HG02623 (cell line): ENCODE results near the gene ARHGEF39.
A peak's percentile ranks its signal among the peaks of the same experiment; 100 is the strongest.
"Not testable (repeated sequence)": the region's sequence is repeated elsewhere in the genome, so short reads cannot be mapped to it uniquely, and the experiment has no call there.

ENCODE experiments used
- ATAC-seq: cut with Tn5 transposase; IDR thresholded peaks from one replicate; pipeline ENCODE4 v1.9.1; 2021; ENCODE audit warnings: moderate library complexity; ENCODE audit not compliant: unreplicated experiment

Gene ARHGEF39

GRCh38 chr9:35653611-35654010 lies 11.4 kb downstream of the ARHGEF39 start:
- no peak for ATAC-seq

- ATAC-seq, result no peak
These were observed 12.2 kb downstream of the ARHGEF39 start for GRCh38 chr9:35652829-35653209.

GRCh38 chr9:35651956-35652828 lies 12.8 kb downstream of the ARHGEF39 start:
- no peak for ATAC-seq

DNA sequence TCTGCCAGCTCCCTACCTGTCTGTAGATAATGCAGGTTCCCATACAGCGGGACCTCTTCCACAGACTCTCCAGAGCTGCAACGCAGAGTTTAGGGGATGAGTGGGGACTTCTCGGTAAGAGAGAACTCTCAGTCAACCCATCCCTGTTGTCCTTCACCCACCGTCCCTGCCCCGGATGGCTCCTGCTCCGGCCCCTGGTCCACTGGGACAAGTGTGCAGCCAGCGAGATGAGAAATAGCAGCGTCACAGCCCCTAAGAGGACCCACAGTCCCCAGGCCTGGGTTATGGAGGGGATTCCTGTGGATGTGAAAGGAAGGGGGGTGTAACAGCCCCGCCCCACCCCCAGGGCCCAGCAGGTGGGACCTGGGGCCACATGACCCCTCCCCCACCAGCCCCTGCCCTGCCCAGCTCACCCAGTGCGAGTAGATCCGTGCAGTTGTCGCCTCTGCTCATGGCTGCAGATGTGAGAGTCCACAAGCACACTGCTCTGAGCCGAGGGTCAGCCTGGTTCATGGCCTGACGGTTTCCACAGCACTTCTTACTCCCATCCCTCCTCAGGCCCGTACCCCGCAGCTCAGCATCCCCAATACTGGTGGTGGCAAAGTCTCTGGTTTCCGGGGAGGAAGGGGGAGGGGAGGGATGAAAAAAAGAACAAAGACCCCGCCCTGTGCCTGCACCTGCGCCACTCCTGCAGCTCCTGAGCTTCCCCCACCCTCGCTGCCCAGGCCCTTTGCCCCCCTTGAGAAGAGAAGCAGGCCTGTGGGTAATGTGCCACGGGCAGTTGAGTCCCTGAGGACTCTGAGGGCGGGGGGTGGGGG lies 14.4 kb downstream of the ARHGEF39 start, which contains the start of gene SIT1:
TSS of gene SIT1 (minus strand) at position 591 of the 818 bp plus-strand sequence. CDS start at position 513, 78 bp downstream.
- no peak for ATAC-seq

GRCh38 chr9:35649431-35650340 lies 15.3 kb downstream of the ARHGEF39 start:
- no peak for ATAC-seq

- peak; percentile 75 for ATAC-seq
These were observed 18.3 kb downstream of the ARHGEF39 start for GRCh38 chr9:35646533-35647265.

DNA sequence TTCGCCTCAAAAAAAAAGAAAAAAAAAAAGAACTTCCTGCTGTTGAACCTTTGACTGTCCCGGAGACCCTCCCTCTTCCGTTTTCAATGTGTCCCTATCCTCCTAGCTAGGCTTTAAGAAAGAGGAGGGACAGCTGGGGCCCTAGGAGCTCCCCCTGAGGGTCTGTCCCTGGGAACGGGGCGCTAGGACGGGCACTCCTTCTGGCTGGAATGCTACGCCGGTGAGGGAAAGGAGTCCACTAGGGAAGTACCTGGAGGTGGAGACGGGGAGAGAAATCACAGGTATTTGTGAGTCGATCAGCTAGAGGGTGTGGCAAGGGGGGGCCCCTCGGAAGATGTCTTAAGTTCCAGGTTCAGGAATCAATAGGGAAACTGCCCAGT lies 18.9 kb downstream of the ARHGEF39 start:
- no peak for ATAC-seq

DNA sequence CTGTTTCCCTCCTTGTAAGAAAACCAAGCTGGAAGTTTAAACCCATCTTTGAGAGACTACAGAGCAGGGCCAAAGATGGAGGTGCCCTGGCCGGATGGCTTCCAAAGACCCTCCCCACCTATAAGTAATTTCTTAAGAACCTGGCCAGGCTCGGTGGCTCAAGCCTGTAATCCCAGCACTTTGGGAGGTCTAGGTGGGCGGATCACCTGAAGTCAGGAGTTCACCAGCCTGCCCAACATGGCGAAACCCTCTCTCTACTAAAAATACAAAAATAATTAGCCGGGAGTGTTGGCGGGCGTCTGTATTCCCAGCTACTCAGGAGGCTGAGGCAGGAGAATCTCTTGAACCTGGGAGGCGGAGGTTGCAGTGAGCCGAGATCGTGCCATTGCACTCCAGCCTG lies 19.3 kb downstream of the ARHGEF39 start:
- not testable (repeated sequence) for ATAC-seq

DNA sequence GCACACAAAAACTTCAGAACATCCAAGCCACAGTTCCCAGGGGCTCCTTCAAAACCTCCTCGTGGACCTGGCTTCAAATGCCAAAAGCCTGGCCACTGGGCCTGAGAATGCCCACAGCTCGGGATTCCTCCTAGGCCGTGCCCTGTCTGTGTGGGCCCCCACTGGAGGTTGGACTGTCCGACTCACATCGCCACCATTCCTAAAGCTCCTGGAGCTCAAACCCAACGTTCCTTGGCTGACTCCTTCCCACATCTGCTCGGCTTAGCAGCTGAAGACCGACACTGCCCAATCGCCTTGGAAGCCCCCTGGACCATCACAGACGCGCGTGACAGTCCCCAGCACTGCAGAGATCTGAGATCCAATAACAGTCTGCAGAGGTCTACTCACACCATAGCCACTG lies 21.9 kb downstream of the ARHGEF39 start:
- ATAC-seq, result no peak

DNA sequence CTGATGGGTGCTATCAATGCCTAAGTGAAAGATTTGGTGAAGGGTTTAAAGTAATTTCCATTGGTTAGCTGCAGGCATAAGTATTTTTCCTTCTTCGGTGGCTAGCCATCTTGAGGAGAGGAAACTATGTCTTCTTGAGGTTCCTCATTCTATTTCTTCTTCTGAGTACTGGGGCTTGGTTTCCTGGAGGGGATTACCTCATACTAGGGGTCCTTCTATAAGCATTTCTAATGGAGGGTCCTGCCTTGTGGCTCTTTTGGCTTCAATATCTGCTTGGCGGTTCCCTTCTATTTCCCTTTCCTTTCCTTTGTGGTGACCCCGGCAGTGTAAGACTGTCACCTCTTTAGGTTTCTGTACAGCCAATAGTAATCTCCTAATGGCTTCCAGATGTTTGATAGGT lies 23.5 kb downstream of the ARHGEF39 start:
- ATAC-seq, result not testable (repeated sequence)

- ATAC-seq, result not testable (repeated sequence)
These were observed 24.6 kb downstream of the ARHGEF39 start for GRCh38 chr9:35640431-35640830.

DNA sequence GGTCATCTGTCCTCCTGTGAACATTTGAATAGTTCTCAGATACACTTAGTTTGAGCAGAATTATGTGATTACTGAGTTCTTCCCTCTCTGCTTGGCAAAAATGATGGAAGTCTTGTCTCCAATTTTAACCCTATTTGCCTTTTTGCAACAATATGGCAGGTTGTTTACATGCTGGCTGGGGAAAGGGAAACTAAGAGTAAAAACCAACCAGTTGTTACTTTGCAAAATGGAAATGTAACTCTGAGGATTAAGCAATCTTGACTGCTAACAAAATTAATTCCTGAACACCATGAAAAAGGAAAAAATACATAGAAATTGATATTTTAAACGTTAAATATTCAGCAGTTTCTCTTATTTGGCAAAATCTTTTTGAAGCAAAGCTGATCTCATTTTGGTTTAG lies 25.4 kb downstream of the ARHGEF39 start:
- no peak for ATAC-seq

GRCh38 chr9:35639225-35639624 lies 25.8 kb downstream of the ARHGEF39 start:
- ATAC-seq, result not testable (repeated sequence)

GRCh38 chr9:35638751-35639150 lies 26.2 kb downstream of the ARHGEF39 start:
- ATAC-seq, result not testable (repeated sequence)

DNA sequence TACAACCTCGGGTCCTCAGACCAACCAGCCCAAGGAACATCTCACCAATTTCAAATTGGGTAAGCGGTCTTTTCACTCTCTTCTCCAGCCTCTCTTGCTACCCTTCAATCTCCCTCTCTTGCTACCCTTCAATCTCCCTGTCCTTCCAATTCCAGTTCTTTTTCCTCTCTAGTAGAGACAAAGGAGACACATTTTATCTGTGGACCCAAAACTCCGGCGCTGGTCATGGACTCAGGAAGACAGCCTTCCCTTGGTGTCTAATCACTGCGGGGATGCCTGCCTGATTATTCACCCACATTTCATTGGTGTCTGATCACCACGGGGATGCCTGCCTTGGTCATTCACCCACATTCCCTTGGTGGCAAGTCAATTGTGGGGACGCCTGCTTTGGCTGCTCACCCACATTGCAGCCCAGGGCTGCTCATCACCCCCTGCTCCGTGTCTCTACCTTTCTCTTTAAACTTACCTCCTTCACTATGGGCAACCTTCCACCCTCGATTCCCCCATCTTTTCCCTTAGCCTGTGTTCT lies 27.5 kb downstream of the ARHGEF39 start:
- ATAC-seq, result not testable (repeated sequence)

GRCh38 chr9:35636877-35637246 lies 28.1 kb downstream of the ARHGEF39 start:
- not testable (repeated sequence) for ATAC-seq

GRCh38 chr9:35636135-35636876 lies 28.7 kb downstream of the ARHGEF39 start:
- ATAC-seq, result no peak

GRCh38 chr9:35635730-35636129 lies 29.3 kb downstream of the ARHGEF39 start:
- ATAC-seq, result no peak

DNA sequence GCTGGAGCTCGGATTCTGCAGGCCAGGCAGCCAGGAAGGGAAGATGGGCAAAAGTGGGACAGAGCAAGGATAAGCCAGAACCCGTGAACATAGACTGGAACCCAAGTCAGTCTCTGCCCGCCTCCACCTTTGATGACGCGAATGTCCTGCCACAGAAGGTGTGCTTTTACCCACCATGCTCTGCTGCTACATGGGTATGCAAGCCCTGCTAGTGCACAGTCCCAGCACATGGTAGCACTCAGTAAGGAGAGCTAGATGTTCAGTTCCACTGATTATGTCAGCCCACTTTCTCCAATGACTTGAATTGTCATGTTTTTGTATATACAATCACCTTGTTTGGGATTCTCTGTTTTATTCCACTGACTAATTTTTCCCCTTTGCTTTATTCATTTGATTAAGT lies 35.4 kb downstream of the ARHGEF39 start:
- no peak for ATAC-seq
